Hepatocyte (in vitro differentiated cells): Measurements from ENCODE around the gene NAA40. TPM values are rescaled to one million over a fixed set of nuclear protein-coding genes. Genes with fewer than 3 reads are reported as not detected.
A peak's percentile ranks its signal among the peaks of the same experiment; 100 is the strongest.

Experiments used
- DNase-seq: peaks from one replicate; pipeline ENCODE4 v3.0.0-alpha.2; 2016; ENCODE audit warnings: low spot score
- H2AFZ ChIP-seq: fragments of 200-600 bp; sonication (generic); 2 replicates; pipeline ENCODE4 v1.6.0; 2016; ENCODE audit warnings: antibody characterized with exemption, mild to moderate bottlenecking
- H3K27ac ChIP-seq: fragments of 200-600 bp; sonication (generic); 2 replicates; pipeline ENCODE4 v1.5.1; 2016; ENCODE audit warnings: mild to moderate bottlenecking
- H3K27me3 ChIP-seq: fragments of 200-600 bp; sonication (generic); 2 replicates; pipeline ENCODE4 v1.6.1; 2016
- H3K36me3 ChIP-seq: fragments of 200-600 bp; sonication (generic); replicated peaks from 2 replicates; pipeline ENCODE4 v1.5.1; 2016; ENCODE audit warnings: low read depth; ENCODE audit not compliant: insufficient read depth
- H3K4me1 ChIP-seq: fragments of 200-600 bp; sonication (generic); 2 replicates; pipeline ENCODE4 v1.5.1; 2016; ENCODE audit warnings: mild to moderate bottlenecking, moderate library complexity; ENCODE audit not compliant: insufficient read depth
- H3K4me2 ChIP-seq: fragments of 200-600 bp; sonication (generic); 2 replicates; pipeline ENCODE4 v1.6.0; 2016
- H3K4me3 ChIP-seq: fragments of 200-600 bp; sonication (generic); 2 replicates; pipeline ENCODE4 v1.5.1; 2016; ENCODE audit warnings: mild to moderate bottlenecking
- H3K79me2 ChIP-seq: fragments of 200-600 bp; sonication (generic); 2 replicates; pipeline ENCODE4 v1.6.0; 2017; ENCODE audit warnings: mild to moderate bottlenecking
- H3K9me2 ChIP-seq: fragments of 200-600 bp; sonication (generic); replicated peaks from 2 replicates; pipeline ENCODE4 v1.6.0; 2017; ENCODE audit warnings: mild to moderate bottlenecking; ENCODE audit not compliant: insufficient read depth
- H3K9me3 ChIP-seq: fragments of 200-600 bp; sonication (generic); 2 replicates; pipeline ENCODE4 v1.5.1; 2016; ENCODE audit warnings: low read depth, mild to moderate bottlenecking
- H4K20me1 ChIP-seq: fragments of 200-600 bp; sonication (generic); 2 replicates; pipeline ENCODE4 v1.6.0; 2016; ENCODE audit warnings: mild to moderate bottlenecking; ENCODE audit not compliant: insufficient read depth, poor library complexity, severe bottlenecking
- EZH2 ChIP-seq: fragments of 200-600 bp; sonication (generic); IDR thresholded peaks from 2 replicates; pipeline ENCODE4 v1.6.1; 2016; ENCODE audit warnings: antibody characterized with exemption, mild to moderate bottlenecking, borderline replicate concordance
- EZH2phosphoT487 ChIP-seq: fragments of 200-600 bp; sonication (generic); IDR thresholded peaks from one replicate; pipeline ENCODE4 v1.6.1; 2018; ENCODE audit warnings: antibody characterized with exemption, mild to moderate bottlenecking, low read depth, moderate library complexity; ENCODE audit not compliant: unreplicated experiment, severe bottlenecking
- WGBS: methylation state at CpG from one replicate; pipeline ENCODE4 v1.1.6; 2016; ENCODE audit warnings: low lambda C conversion rate; ENCODE audit errors: missing lambda C conversion rate; 5-methylcytosine and 5-hydroxymethylcytosine counted together
- polyA plus RNA-seq: library from polyadenylated mRNA; unstranded; fragments of >200 nt; fragmentation: Nextera tagmentation; extraction: Ambion mirVana; gene quantifications from 2 replicates; pipeline ENCODE4 v1.2.1, GENCODE V29; 2016
- total RNA-seq: library from RNA; depleted of rRNA; stranded (reverse); fragments of >200 nt; gene quantifications from 2 replicates; pipeline ENCODE4 v1.2.3, GENCODE V29; 2014
- TF ChIP-seq, protein P1 (sequence below): fragments of 200-600 bp; sonication (generic); IDR thresholded peaks from 2 replicates; pipeline ENCODE4 v1.5.1; 2016; ENCODE audit warnings: antibody characterized with exemption, mild to moderate bottlenecking; ENCODE audit not compliant: poor library complexity

Gene NAA40
- total and polyA plus RNA-seq, 2 experiments from 2014 or later = 15.3 to 16.4 TPM

DNA sequence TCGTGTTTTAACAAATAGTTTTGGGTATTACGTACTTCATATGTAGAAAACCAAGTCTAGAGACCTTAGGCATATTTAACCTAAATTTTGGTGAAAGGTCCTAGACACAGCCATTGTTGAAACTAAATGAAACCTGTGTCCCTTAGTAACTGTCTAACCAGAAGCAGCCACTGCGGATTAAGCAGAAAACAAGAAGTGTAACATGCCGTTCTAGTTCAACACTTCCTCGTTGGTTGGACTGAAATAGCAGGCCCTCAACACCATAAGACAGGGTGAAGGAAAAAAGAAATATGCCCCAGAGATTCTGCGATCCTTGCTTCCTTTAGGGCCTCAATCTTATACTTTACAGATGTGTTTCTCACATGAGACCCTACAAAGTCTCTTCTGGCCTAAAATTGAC, 2.0 kb downstream of the NAA40 start:
- Histone ChIP-seq H3K79me2 (peaks cover 54% of the 10 kb centered on the region), H3K27me3 (no peaks in the 10 kb centered on the region), H3K9me3 (no peaks in the 10 kb centered on the region), H3K9me2 (no peaks in the 10 kb centered on the region), H3K36me3 (no peaks in the 10 kb centered on the region), H3K4me2 (no peak overlapping the region), H3K27ac (no peak overlapping the region), H3K4me3 (no peak overlapping the region), H2AFZ (no peak overlapping the region), H4K20me1 (no peaks in the 10 kb centered on the region), H3K4me1 (peaks cover 15% of the 10 kb centered on the region)
- WGBS = 91% methylated on average over 6 of the region's 6 CpGs
- DNase-seq = no peak
- TF ChIP-seq EZH2 = no peak
- TF ChIP-seq, protein P1, sequence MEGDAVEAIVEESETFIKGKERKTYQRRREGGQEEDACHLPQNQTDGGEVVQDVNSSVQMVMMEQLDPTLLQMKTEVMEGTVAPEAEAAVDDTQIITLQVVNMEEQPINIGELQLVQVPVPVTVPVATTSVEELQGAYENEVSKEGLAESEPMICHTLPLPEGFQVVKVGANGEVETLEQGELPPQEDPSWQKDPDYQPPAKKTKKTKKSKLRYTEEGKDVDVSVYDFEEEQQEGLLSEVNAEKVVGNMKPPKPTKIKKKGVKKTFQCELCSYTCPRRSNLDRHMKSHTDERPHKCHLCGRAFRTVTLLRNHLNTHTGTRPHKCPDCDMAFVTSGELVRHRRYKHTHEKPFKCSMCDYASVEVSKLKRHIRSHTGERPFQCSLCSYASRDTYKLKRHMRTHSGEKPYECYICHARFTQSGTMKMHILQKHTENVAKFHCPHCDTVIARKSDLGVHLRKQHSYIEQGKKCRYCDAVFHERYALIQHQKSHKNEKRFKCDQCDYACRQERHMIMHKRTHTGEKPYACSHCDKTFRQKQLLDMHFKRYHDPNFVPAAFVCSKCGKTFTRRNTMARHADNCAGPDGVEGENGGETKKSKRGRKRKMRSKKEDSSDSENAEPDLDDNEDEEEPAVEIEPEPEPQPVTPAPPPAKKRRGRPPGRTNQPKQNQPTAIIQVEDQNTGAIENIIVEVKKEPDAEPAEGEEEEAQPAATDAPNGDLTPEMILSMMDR = no peak
- TF ChIP-seq EZH2phosphoT487 = no peak

DNA sequence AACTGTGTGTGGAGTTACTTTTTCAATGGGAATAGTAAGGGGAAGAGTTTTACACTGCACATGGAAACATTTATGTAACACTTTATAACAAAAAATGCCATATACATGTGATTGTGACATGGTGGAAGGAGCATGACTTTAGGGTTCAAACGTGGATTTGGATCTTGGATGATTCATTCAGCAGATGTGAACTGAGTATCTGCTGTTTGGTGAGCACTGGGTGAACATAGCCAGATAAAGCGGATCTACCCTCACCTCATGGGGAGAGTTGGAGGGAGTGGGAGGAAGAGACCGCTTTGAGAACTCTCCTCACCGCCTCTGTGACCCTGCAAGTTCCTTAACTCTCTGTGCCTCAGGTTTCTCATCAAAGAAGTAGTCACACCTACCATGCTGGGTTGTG, 3.1 kb downstream of the NAA40 start:
- H3K4me3 ChIP-seq = no peak overlapping the region
- no peak for DNase-seq
- H3K4me1 ChIP-seq = peaks cover 15% of the 10 kb centered on the region
- no peak overlapping the region for H2AFZ ChIP-seq
- H3K4me2 ChIP-seq = no peak overlapping the region
- 84% methylated on average over 4 of the region's 4 CpGs for WGBS
- H4K20me1 ChIP-seq = no peaks in the 10 kb centered on the region
- no peaks in the 10 kb centered on the region for H3K36me3 ChIP-seq
- TF ChIP-seq, protein P1 = no peak
- TF ChIP-seq EZH2 (no peak), EZH2phosphoT487 (no peak)
- no peaks in the 10 kb centered on the region for H3K27me3 ChIP-seq
- no peaks in the 10 kb centered on the region for H3K9me2 ChIP-seq
- no peak overlapping the region for H3K27ac ChIP-seq
- peaks cover 54% of the 10 kb centered on the region for H3K79me2 ChIP-seq
- H3K9me3 ChIP-seq = no peaks in the 10 kb centered on the region

DNA sequence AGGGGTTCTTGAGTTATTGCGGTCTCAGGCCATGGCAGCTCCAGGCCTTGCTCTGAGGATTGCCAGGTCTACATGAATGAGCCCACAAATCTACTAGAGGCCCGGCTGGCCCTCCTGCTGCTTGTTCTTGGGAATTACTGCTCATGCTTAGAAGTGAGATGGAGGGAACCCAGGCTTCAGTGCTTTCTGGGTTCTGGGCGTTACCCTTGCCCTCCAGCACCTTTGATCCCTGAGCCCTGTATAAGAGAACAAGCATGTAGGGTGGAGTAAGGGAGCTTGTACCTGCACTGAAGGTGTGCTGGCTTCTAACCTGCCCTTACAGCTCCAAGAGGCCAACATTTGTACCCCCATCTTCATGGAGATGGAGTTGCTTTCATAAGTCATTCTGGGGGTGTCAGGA, 4.0 kb downstream of the NAA40 start:
- Histone ChIP-seq H3K79me2 (peaks cover 54% of the 10 kb centered on the region), H3K27me3 (no peaks in the 10 kb centered on the region), H3K9me3 (no peaks in the 10 kb centered on the region), H3K4me1 (peaks cover 15% of the 10 kb centered on the region), H3K36me3 (no peaks in the 10 kb centered on the region), H3K4me2 (no peak overlapping the region), H2AFZ (no peak overlapping the region), H3K27ac (no peak overlapping the region), H4K20me1 (no peaks in the 10 kb centered on the region), H3K4me3 (no peak overlapping the region), H3K9me2 (no peaks in the 10 kb centered on the region)
- TF ChIP-seq EZH2 = no peak
- TF ChIP-seq, protein P1 = no peak
- no peak for TF ChIP-seq EZH2phosphoT487
- no peak for DNase-seq
- WGBS = 87% methylated on average over 3 of the region's 3 CpGs

DNA sequence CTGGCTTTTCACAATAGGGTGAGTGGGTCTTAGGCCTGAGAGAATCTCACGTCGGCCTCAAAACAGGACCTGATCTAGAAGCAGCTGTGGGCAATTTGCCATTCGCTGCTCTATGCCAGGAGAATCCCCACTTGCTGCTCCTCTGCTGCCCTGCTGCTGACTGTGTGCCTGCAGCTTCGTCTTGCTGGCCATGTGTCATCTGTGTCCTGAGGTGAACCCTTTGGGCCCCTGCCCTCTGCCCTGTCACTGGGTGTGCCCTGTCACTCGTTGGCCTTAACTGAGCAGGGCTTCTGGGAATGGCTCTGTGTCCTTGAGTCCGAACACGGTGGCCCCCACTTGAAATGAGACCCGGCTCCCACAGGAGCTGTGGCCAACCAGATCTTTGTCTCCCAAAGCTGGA, 6.2 kb downstream of the NAA40 start:
- DNase-seq = peak; percentile 43
- Histone ChIP-seq H3K36me3 (no peaks in the 10 kb centered on the region), H3K27ac (peak overlapping the region; percentile 25), H3K4me1 (peaks cover 13% of the 10 kb centered on the region), H3K27me3 (no peaks in the 10 kb centered on the region), H3K9me3 (no peaks in the 10 kb centered on the region), H3K4me3 (no peak overlapping the region), H2AFZ (no peak overlapping the region), H3K79me2 (peaks cover 45% of the 10 kb centered on the region), H4K20me1 (no peaks in the 10 kb centered on the region), H3K9me2 (no peaks in the 10 kb centered on the region), H3K4me2 (no peak overlapping the region)
- 66% methylated on average over 8 of the region's 8 CpGs for WGBS
- TF ChIP-seq, protein P1 = no peak
- TF ChIP-seq EZH2 = no peak
- TF ChIP-seq EZH2phosphoT487 = no peak
